HG02970 (cell line): ENCODE data around the gene CHP1.
A peak's percentile ranks its signal among the peaks of the same experiment; 100 is the strongest.
"Not testable (repeated sequence)": the region's sequence is repeated elsewhere in the genome, so short reads cannot be mapped to it uniquely, and the experiment has no call there.

ENCODE experiments used
- ATAC-seq: cut with Tn5 transposase; IDR thresholded peaks from one replicate; pipeline ENCODE4 v1.9.1; 2021; ENCODE audit warnings: mild to moderate bottlenecking, moderate library complexity, moderate number of reproducible peaks; ENCODE audit not compliant: unreplicated experiment, low FRiP score

CHP1 gene

GRCh38 chr15:41230650-41231421, at the start of gene CHP1, which contains the start of gene EXD1:
Gene CHP1, plus strand, starts transcription at chr15:41231268. Its CDS starts 115 bp downstream, at chr15:41231383.
Gene EXD1, minus strand, starts transcription at chr15:41230757. Its CDS starts 4,182 bp downstream, at chr15:41226575.
- peak; percentile 90 for ATAC-seq

DNA sequence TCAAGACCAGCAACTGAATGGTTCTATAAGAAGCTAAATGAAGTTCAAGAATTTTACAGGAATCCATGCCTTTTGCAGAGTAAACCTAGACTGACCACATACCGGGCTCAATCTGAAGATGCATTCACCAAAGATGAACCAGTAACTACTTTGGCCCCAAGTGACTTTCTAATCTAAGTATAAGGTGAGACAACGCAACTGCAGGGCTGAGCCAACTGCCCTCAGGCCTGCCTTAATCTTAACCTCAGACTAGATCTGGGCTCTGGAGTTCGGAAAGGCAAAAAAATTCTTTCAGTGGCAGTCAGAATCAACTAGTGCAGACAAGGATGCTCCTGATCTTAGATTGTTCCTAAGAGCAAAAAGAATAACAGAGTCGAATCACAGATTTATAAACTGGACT, 48.8 kb upstream of the CHP1 start:
- ATAC-seq, result no peak

GRCh38 chr15:41183581-41183980, 47.5 kb upstream of the CHP1 start:
- no peak for ATAC-seq

DNA sequence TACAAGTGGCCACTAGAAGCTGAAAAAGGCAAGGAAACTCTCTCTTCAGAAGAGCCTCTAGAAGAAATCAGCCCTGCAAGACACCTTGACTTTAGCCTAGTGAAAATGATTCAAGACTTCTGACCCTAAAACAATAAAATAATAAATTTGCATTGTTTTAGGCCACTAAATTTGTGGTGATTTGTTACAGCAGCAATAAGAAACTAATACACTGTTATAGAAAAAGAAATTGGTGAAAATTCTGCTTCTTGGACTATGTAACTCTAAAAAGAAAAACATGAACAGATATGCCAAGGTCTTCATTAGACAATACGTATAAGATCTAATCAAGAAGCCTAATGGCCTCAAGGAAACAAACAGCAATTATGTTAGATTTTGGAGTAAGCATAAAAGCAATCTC, 36.6 kb upstream of the CHP1 start:
- no peak for ATAC-seq

- no peak for ATAC-seq
Observed at GRCh38 chr15:41199470-41199869, 31.6 kb upstream of the CHP1 start.

GRCh38 chr15:41203395-41203794, 27.7 kb upstream of the CHP1 start:
- no peak for ATAC-seq

GRCh38 chr15:41205315-41205714, 25.8 kb upstream of the CHP1 start:
- ATAC-seq, result no peak

- no peak for ATAC-seq
Observed at GRCh38 chr15:41207687-41208448, 23.2 kb upstream of the CHP1 start.

DNA sequence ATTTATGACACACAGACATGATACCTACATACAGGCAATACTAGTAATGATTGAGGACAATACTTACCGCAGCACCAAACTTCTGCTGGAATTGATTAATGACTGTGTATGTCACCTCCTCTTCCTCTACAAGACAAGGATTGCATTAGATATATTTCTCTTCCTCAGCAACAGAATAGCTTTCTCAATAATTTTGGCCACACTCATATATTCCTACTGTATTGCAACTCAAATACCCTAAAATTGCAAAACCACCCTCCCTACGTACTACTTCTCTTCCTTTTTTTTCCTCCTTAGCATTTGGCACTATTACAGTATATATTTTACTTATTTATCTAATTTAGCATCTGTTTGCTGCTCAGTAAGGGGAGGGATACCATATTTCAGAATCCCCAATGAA, 15.4 kb upstream of the CHP1 start:
- no peak for ATAC-seq

DNA sequence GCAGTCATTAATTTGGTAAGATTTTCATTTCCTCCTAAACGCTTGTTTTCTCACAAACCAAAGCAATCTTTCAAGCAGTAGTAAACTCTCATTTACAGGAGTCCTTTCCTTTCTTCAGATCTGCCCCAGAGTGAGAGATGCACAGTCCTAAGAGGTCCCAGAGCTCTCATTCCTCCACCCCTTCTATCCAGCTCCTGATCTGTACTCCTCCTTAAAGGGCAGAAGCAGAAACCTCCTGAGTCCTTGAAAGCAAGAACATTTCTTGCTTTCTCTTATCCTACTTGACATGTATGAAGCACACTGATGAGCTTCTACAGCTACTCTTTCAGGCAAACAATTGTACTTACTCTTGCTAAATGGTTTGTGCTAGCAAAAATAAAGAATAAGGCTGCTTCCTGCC, 12.2 kb upstream of the CHP1 start:
- ATAC-seq, result no peak

- no peak for ATAC-seq
Observed at GRCh38 chr15:41219381-41219780, 11.7 kb upstream of the CHP1 start.

DNA sequence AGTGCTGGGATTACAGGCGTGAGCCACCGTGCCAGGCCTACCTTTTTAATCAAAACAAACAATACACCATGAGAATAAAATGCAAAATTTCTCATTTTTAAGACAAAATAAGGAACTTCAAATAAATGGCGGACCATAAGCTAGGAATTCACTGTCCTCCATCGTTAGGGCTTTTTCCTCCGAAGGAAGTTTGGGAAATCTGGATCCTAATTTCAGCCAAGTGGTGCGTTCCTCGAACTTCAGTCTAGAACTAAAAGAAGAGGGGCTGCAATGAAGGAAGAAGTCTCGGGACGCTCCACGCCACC, 771 bp upstream of the CHP1 start:
- ATAC-seq, result no peak

- ATAC-seq, result no peak
Observed at GRCh38 chr15:41231422-41232226, 556 bp downstream of the CHP1 start.

DNA sequence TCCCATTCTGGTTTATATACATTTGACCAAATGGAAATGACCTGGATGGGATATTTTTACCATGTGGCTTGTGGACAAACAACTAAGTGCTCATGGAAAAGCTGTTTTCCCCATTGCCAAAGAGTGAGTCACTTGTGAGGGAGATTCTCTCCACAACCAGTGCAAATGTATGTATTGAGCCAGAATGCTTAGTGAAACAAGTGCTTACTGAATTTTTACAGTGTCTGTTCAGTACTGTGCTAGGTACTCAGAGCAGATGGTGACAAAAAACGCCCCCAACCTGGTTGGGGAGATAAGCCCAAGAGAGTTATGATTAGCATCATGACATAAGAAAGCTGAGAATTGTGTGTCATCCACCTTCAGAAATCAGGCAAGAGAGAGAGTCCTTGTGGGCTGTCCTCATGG, 2.3 kb downstream of the CHP1 start:
- ATAC-seq, result no peak

DNA sequence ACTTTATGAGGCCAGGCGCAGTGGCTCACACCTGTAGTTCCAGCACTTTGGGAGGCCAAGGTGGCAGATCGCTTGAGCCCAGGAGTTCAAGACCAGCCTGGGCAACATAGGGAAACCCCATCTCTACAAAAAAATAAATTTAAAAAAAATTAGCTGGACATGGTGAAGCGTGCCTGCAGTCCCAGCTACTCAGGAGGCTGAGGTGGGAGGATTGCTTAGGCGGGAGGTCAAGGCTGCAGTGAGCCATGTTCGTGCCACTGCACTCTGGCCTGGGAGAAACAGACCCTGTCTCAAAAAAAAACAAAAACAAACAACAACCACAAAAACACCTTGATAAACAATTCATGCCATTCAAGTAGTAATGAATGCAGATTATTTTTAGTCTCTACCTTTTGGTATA, 4.2 kb downstream of the CHP1 start:
- not testable (repeated sequence) for ATAC-seq

DNA sequence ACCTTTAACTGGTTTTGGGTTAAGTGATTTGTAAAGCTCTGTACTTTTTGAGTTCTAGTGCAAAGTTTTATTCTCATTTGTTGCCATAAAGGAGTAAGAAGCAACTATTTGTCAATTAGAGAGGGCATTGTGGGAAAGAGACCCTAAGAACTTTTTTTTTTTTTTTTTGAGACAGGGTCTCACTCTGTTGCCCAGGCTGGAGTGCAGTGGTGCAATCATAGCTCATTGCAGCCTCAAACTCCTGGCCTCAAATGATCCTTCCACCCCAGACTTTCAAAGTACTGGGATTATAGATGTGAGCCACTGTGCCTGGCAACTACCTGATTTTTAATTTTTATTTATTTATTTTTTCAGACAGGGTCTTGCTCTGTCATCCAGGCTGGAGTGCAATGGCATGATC, 4.9 kb downstream of the CHP1 start:
- ATAC-seq, result no peak

GRCh38 chr15:41238100-41238499, 7.0 kb downstream of the CHP1 start:
- ATAC-seq, result no peak

- ATAC-seq, result no peak
Observed at GRCh38 chr15:41241221-41241964, 10.3 kb downstream of the CHP1 start.

DNA sequence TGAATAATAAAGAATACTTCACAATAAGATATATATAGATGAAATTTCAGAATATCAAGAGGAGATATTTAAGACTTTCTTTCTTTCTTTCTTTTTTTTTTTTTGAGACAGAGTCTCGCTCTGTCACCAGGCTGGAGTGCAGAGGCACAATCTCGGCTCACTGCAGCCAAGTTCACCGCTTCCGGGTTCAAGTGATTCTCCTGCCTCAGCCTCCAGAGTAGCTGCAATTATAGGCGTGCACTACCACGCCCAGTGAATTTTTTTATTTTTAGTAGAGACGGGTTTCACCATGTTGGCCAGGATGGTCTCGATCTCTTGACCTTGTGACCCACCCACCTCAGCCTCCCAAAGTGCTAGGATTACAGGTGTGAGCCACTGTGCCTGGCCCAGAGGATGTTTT, 19.7 kb downstream of the CHP1 start:
- not testable (repeated sequence) for ATAC-seq

GRCh38 chr15:41251411-41251810, 20.3 kb downstream of the CHP1 start:
- ATAC-seq, result no peak
